Measurements from ENCODE around the gene CEP57.

Gene CEP57

DNA sequence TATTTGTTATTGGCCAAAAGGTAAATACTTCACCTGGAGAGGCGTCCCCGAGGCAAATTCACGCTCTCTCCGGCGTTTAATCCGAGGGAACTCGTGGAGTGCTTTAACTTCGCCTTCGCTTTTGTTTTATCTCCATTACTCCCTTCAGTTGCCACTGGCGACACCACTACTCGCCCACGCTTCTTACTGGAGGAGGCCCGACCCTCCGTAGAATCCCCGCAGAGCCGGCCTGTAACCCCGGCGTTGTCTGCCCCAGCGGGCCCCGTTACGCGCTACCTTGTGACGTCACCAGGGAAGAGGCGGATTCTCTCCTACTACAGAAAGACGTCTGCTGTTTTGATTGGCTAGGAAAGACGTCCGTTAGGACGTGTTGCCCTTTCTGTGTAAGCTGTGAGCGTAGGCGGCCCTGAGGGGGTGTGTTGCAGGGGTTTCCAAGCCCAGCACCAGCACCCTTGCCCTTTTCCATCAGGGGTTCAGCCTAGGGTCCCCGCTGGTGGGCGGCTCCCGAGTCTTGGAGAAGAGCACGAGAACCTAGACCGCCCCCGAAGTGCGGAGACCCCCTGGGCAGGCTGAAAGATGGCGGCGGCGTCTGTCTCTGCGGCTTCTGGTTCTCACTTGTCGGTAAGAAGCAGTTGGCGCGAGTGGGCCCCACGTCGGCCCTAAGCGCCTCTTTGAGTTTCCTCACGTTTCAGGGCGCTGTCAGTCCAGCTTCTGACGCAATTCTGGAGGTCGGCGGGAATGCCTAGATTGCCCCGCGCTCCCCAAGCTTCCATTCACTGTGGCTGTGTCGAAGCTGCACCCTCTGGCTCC, at the start of gene CEP57:
TSS of gene CEP57 (plus strand) at position 376 of the 810 bp plus-strand sequence. CDS start at position 577, 201 bp downstream.
- in situ Hi-C loops (cut with MboI; ENCODE audit: low sequenced_read_pairs, unreplicated experiment), result no loop called here
- DNase-seq (ENCODE audit: low spot score), result peak; percentile 92
- TF ChIP-seq, protein P1, sequence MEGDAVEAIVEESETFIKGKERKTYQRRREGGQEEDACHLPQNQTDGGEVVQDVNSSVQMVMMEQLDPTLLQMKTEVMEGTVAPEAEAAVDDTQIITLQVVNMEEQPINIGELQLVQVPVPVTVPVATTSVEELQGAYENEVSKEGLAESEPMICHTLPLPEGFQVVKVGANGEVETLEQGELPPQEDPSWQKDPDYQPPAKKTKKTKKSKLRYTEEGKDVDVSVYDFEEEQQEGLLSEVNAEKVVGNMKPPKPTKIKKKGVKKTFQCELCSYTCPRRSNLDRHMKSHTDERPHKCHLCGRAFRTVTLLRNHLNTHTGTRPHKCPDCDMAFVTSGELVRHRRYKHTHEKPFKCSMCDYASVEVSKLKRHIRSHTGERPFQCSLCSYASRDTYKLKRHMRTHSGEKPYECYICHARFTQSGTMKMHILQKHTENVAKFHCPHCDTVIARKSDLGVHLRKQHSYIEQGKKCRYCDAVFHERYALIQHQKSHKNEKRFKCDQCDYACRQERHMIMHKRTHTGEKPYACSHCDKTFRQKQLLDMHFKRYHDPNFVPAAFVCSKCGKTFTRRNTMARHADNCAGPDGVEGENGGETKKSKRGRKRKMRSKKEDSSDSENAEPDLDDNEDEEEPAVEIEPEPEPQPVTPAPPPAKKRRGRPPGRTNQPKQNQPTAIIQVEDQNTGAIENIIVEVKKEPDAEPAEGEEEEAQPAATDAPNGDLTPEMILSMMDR (IDR thresholded peaks at IDR 0.05; ENCODE audit: borderline replicate concordance, control extremely low read depth, extremely low read depth, insufficient read depth, missing control alignments), result no peak

DNA sequence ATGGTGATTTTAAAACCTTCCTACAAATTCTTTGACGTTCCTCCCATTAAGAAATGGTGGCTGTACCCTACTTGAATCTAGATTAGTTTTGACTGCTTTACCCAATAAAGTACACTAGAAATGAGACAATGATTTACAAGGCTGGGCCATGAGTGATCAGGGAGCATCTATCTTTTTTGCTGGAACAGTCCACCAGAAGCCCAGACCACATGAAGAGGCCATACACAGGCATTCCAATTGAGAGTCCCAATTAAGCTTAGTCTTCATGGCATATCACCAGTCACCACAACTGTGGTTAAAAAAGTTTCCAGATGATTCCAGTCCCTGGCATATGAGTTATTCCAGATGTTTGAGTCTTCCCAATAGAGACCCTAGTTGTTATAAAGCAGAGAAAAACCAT, 40.2 kb upstream of the CEP57 start:
- DNase-seq (ENCODE audit: low spot score), result no peak
- in situ Hi-C loops (cut with MboI; ENCODE audit: low sequenced_read_pairs, unreplicated experiment), result no loop called here
- TF ChIP-seq, protein P1 (IDR thresholded peaks at IDR 0.05; ENCODE audit: borderline replicate concordance, control extremely low read depth, extremely low read depth, insufficient read depth, missing control alignments), result no peak

DNA sequence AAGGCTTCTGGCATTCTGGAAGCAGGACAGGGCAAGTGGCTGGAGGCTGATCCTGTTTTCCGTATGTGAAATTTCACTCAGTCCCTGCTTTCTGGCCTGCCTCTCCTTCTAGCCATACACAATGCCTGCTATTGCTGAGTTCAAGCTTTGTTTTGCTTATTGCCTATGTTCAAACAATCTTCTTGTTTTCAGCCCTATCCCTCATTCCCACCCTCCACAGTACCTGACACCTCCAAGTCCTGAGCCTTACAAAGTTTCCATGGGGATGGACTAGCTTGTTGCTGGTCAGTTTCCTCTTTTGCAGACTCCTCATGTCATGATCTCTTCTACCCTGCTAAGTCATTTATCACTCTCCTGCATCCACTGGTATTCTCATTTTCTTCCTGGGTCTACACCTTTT, 38.8 kb upstream of the CEP57 start:
- in situ Hi-C loops (cut with MboI; ENCODE audit: low sequenced_read_pairs, unreplicated experiment), result no loop called here
- TF ChIP-seq, protein P1 (IDR thresholded peaks at IDR 0.05; ENCODE audit: borderline replicate concordance, control extremely low read depth, extremely low read depth, insufficient read depth, missing control alignments), result no peak
- no peak for DNase-seq (ENCODE audit: low spot score)

DNA sequence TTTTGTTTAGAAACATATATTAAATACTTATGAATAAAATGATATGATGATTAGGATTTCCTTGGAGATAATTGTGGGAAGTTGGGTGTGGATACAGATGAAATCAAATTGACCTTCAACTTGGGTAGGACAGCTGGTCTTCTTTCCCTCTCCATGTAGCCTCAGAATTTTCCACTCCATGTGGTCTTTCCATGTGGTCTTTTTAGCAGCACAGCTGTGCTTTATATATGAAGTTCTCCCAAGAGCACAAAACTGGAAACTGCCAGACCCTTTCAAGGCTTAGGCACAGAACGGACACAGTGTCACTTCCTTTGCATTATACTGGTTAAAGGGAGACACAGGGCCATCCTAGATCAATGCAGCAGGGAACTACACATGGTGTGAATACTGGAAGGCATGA, 29.4 kb upstream of the CEP57 start:
- in situ Hi-C loops (cut with MboI; ENCODE audit: low sequenced_read_pairs, unreplicated experiment), result loop anchor here (5.0 to 10.0 kb wide), 2 partner anchors 56 to 609 kb away; no protein-coding TSS in a partner anchor
- no peak for DNase-seq (ENCODE audit: low spot score)
- TF ChIP-seq, protein P1 (IDR thresholded peaks at IDR 0.05; ENCODE audit: borderline replicate concordance, control extremely low read depth, extremely low read depth, insufficient read depth, missing control alignments), result no peak

DNA sequence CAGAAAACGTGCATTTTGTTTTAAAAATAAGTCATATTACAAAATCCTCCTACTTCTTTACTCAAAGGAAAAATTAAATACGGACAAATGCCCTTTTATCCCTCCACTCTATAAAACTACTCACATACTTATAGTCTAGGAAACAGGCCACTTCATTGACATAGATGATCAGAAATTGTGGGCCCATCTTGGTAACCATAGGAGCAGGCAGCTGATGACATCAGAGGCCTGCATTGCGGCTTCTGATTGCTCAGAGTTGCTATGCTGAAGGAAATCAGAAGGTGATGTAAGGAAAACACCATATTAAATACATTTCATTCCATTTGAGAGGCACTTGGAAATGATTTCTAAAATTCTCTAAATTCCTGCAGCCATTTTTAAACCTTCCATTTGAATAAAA, 27.8 kb upstream of the CEP57 start:
- DNase-seq (ENCODE audit: low spot score), result no peak
- TF ChIP-seq, protein P1 (IDR thresholded peaks at IDR 0.05; ENCODE audit: borderline replicate concordance, control extremely low read depth, extremely low read depth, insufficient read depth, missing control alignments), result no peak
- in situ Hi-C loops (cut with MboI; ENCODE audit: low sequenced_read_pairs, unreplicated experiment), result loop anchor here (5.0 to 10.0 kb wide), 2 partner anchors 58 to 610 kb away; no protein-coding TSS in a partner anchor

DNA sequence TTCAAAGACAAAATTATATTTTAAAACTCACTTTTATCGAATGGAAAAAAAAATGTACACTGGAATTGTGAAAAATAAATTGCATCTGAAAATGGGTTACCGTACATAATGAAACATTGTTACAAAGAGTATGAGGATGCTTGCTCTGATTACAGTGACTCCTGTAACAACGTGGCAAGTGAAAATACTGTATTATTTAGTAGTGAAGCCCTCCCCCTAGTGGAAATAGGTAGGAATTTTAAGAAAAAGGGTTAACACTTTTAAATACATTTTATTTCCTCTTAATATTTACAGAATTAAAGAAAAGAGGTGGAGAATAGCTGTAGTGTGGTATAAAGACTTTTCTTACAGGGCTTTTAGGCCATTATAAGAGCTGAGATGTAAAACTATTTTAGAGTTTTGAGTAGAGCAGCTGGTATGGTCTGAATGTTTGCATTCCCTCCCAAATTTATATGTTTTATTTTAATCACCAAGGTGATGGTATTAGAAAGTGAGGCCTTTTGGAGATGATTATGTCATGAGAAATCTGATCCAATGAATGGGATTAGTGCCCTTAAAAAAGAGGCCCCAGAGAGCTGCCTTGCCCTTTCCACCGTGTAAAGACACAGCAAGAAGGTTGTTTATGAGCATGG, 25.9 kb upstream of the CEP57 start:
- TF ChIP-seq, protein P1 (IDR thresholded peaks at IDR 0.05; ENCODE audit: borderline replicate concordance, control extremely low read depth, extremely low read depth, insufficient read depth, missing control alignments), result peak; percentile 20
- in situ Hi-C loops (cut with MboI; ENCODE audit: low sequenced_read_pairs, unreplicated experiment), result loop anchor here (5.0 to 10.0 kb wide), 2 partner anchors 60 to 612 kb away; no protein-coding TSS in a partner anchor
- DNase-seq (ENCODE audit: low spot score), result peak; percentile 50
